Activated T-cell treated with anti-CD3 and anti-CD28 coated beads, Interleukin-2, amount 50 U/mL, for 4 hours (primary cell): ENCODE measurements around the gene MPST. TPM values are rescaled to one million over a fixed set of nuclear protein-coding genes. Genes with fewer than 3 reads are reported as not detected.

Source experiments
- ATAC-seq, 2 donors: fragments of 200-7000 bp; cut with Tn5 transposase; one replicate each; pipeline ENCODE4 v1.10.0; 2021
- DNase-seq: peaks from one replicate; pipeline ENCODE4 v3.0.0-alpha.2; 2020
- H3K27me3 Mint-ChIP-seq: one replicate; pipeline ENCODE4 v1.8.0; 2021; ENCODE audit warnings: low read depth, mixed read lengths
- H3K36me3 Mint-ChIP-seq: one replicate; pipeline ENCODE4 v1.8.0; 2022; ENCODE audit warnings: mixed read lengths; ENCODE audit not compliant: insufficient read depth
- H3K4me1 Mint-ChIP-seq: one replicate; pipeline ENCODE4 v1.8.0; 2021; ENCODE audit warnings: low read depth, mixed read lengths
- H3K4me3 Mint-ChIP-seq: one replicate; pipeline ENCODE4 v1.8.0; 2021; ENCODE audit warnings: mild to moderate bottlenecking, moderate library complexity, mixed read lengths
- H3K9me3 Mint-ChIP-seq: one replicate; pipeline ENCODE4 v1.8.0; 2021; ENCODE audit warnings: mixed read lengths
- total RNA-seq, 3 donors: library from RNA; stranded (reverse); gene quantifications; one replicate each; pipeline ENCODE4 v1.2.1, GENCODE V29; 2021

Gene MPST
- total RNA-seq, 3 donors from 2014 or later: 4.7 to 7.2 (median 6.0) TPM

GRCh38 chr22:37043209-37043827, 23.8 kb downstream of the MPST start:
- ATAC-seq (no peak), DNase-seq (no peak)
- Mint-ChIP-seq H3K9me3 (no peaks in the 10 kb centered on the region), H3K4me1 (peaks cover 7% of the 10 kb centered on the region), H3K36me3 (no peaks in the 10 kb centered on the region), H3K27me3 (peaks cover 2% of the 10 kb centered on the region), H3K4me3 (no peak overlapping the region)

- Mint-ChIP-seq H3K4me1 (peaks cover 7% of the 10 kb centered on the region), H3K4me3 (no peak overlapping the region), H3K36me3 (no peaks in the 10 kb centered on the region), H3K27me3 (peaks cover 2% of the 10 kb centered on the region), H3K9me3 (no peaks in the 10 kb centered on the region)
- DNase-seq (peak; percentile 17), ATAC-seq (peak; percentile 58 to 76)
These were observed 24.4 kb downstream of the MPST start for GRCh38 chr22:37043828-37044538.

GRCh38 chr22:37044634-37045625, 25.4 kb downstream of the MPST start:
- Mint-ChIP-seq H3K36me3 (no peaks in the 10 kb centered on the region), H3K9me3 (no peaks in the 10 kb centered on the region), H3K4me1 (peaks cover 7% of the 10 kb centered on the region), H3K4me3 (no peak overlapping the region), H3K27me3 (peaks cover 2% of the 10 kb centered on the region)
- peak; percentile 84 to 91 for ATAC-seq
- DNase-seq: no peak

- Mint-ChIP-seq H3K27me3 (no peaks in the 10 kb centered on the region), H3K4me1 (peaks cover 7% of the 10 kb centered on the region), H3K4me3 (no peak overlapping the region), H3K9me3 (no peaks in the 10 kb centered on the region), H3K36me3 (no peaks in the 10 kb centered on the region)
- ATAC-seq (no peak), DNase-seq (no peak)
These were observed 26.4 kb downstream of the MPST start for GRCh38 chr22:37045958-37046357.

GRCh38 chr22:37046589-37046988, 27.0 kb downstream of the MPST start:
- DNase-seq (no peak), ATAC-seq (no peak)
- no peaks in the 10 kb centered on the region for H3K27me3 Mint-ChIP-seq
- H3K9me3 Mint-ChIP-seq: no peaks in the 10 kb centered on the region
- peaks cover 7% of the 10 kb centered on the region for H3K4me1 Mint-ChIP-seq
- H3K4me3 Mint-ChIP-seq: no peak overlapping the region
- H3K36me3 Mint-ChIP-seq: no peaks in the 10 kb centered on the region

GRCh38 chr22:37047006-37047405, 27.5 kb downstream of the MPST start:
- ATAC-seq: no peak
- Mint-ChIP-seq H3K36me3 (no peaks in the 10 kb centered on the region), H3K4me3 (no peak overlapping the region), H3K9me3 (no peaks in the 10 kb centered on the region), H3K27me3 (no peaks in the 10 kb centered on the region), H3K4me1 (peaks cover 7% of the 10 kb centered on the region)
- DNase-seq: no peak

- no peaks in the 10 kb centered on the region for H3K36me3 Mint-ChIP-seq
- H3K27me3 Mint-ChIP-seq: no peaks in the 10 kb centered on the region
- no peak overlapping the region for H3K4me3 Mint-ChIP-seq
- no peak for ATAC-seq
- no peaks in the 10 kb centered on the region for H3K9me3 Mint-ChIP-seq
- no peak for DNase-seq
- peaks cover 16% of the 10 kb centered on the region for H3K4me1 Mint-ChIP-seq
These were observed 28.6 kb downstream of the MPST start for GRCh38 chr22:37048133-37048532.

GRCh38 chr22:37049224-37049623, 29.7 kb downstream of the MPST start:
- no peak for DNase-seq
- ATAC-seq: no peak
- Mint-ChIP-seq H3K9me3 (no peaks in the 10 kb centered on the region), H3K27me3 (no peaks in the 10 kb centered on the region), H3K36me3 (no peaks in the 10 kb centered on the region), H3K4me1 (peaks cover 22% of the 10 kb centered on the region), H3K4me3 (no peak overlapping the region)

- H3K27me3 Mint-ChIP-seq: no peaks in the 10 kb centered on the region
- H3K4me1 Mint-ChIP-seq: peaks cover 15% of the 10 kb centered on the region
- H3K9me3 Mint-ChIP-seq: no peaks in the 10 kb centered on the region
- DNase-seq: no peak
- H3K36me3 Mint-ChIP-seq: peaks cover 5% of the 10 kb centered on the region
- H3K4me3 Mint-ChIP-seq: peak overlapping the region; percentile 70
- ATAC-seq: no peak
These were observed 31.4 kb downstream of the MPST start for GRCh38 chr22:37050913-37051312.

- ATAC-seq: peak; percentile 99 to 100
These were observed 32.1 kb downstream of the MPST start, which contains the start of gene KCTD17 for GRCh38 chr22:37051391-37052385. Gene KCTD17, plus strand, starts transcription at chr22:37051742. Its CDS starts 19 bp downstream, at chr22:37051761.

GRCh38 chr22:37052386-37053309, 33.1 kb downstream of the MPST start:
- Mint-ChIP-seq H3K36me3 (peaks cover 16% of the 10 kb centered on the region), H3K9me3 (no peaks in the 10 kb centered on the region), H3K4me1 (peaks cover 15% of the 10 kb centered on the region), H3K27me3 (no peaks in the 10 kb centered on the region), H3K4me3 (peak overlapping the region; percentile 79)
- ATAC-seq: no peak
- no peak for DNase-seq

More at GRCh38 chr22:37051391-37052385, 32.1 kb downstream of the MPST start, which contains the start of gene KCTD17:
- Mint-ChIP-seq H3K4me3 (peak within 1 kb of the TSS; percentile 79), H3K27me3 (no peaks in the 10 kb centered on the region), H3K4me1 (peaks cover 15% of the 10 kb centered on the region), H3K9me3 (no peaks in the 10 kb centered on the region), H3K36me3 (peaks cover 10% of the 10 kb centered on the region)
- DNase-seq: peak; percentile 72

GRCh38 chr22:37053310-37054055, 33.9 kb downstream of the MPST start:
- H3K27me3 Mint-ChIP-seq: no peaks in the 10 kb centered on the region
- no peaks in the 10 kb centered on the region for H3K9me3 Mint-ChIP-seq
- no peak for ATAC-seq
- peaks cover 19% of the 10 kb centered on the region for H3K36me3 Mint-ChIP-seq
- H3K4me3 Mint-ChIP-seq: peak overlapping the region; percentile 79
- peaks cover 15% of the 10 kb centered on the region for H3K4me1 Mint-ChIP-seq
- DNase-seq: no peak
